Skeletal muscle satellite cell (primary cell): Measurements from ENCODE around the gene BCR.
"Not testable (repeated sequence)": the region's sequence is repeated elsewhere in the genome, so short reads cannot be mapped to it uniquely, and the experiment has no call there.

Source experiments
- H3K27me3 ChIP-seq: 2 replicates; pipeline ENCODE4 v1.7.0; 2013; ENCODE audit warnings: low read length; ENCODE audit not compliant: control insufficient read depth, insufficient read depth
- H3K36me3 ChIP-seq: 2 replicates; pipeline ENCODE4 v1.7.0; 2013; ENCODE audit warnings: mild to moderate bottlenecking, control low read depth, low read length; ENCODE audit not compliant: insufficient read depth
- H3K4me1 ChIP-seq: 2 replicates; pipeline ENCODE4 v1.7.0; 2013; ENCODE audit warnings: low read length; ENCODE audit not compliant: control insufficient read depth, insufficient read depth
- H3K4me2 ChIP-seq: 2 replicates; pipeline ENCODE4 v1.7.0; 2013; ENCODE audit warnings: mild to moderate bottlenecking, low read length
- H3K4me3 ChIP-seq: 2 replicates; pipeline ENCODE4 v1.7.0; 2013; ENCODE audit warnings: low read length
- H3K9ac ChIP-seq: 2 replicates; pipeline ENCODE4 v1.7.0; 2013; ENCODE audit warnings: mild to moderate bottlenecking, low read depth, low read length, moderate library complexity
- H3K9me3 ChIP-seq: replicated peaks from 2 replicates; pipeline ENCODE4 v1.7.0; 2013; ENCODE audit warnings: mild to moderate bottlenecking, control low read depth, low read length

BCR gene

DNA sequence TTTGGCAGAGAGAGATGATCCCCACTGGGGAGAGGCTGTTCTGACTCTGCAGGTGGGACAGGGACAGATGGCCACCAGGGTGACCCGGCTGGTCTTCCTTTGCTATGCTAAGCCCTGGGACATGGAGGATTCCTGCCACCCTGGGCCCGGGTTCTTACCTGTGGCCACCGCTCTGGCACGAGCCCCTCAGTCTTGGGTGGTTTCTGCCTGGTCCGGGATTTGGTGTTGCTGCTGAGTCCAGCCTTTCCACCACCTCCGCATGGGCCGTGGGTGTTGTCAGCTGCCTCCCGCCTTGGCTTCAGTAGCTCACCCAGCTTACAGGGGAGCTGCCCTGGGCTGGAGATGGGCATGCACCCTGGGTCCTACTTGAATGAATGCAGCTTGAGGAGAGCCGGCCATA is 138.0 kb downstream of the BCR start:
- not testable (repeated sequence) for H3K36me3 ChIP-seq, H3K9ac ChIP-seq, H3K4me1 ChIP-seq

DNA sequence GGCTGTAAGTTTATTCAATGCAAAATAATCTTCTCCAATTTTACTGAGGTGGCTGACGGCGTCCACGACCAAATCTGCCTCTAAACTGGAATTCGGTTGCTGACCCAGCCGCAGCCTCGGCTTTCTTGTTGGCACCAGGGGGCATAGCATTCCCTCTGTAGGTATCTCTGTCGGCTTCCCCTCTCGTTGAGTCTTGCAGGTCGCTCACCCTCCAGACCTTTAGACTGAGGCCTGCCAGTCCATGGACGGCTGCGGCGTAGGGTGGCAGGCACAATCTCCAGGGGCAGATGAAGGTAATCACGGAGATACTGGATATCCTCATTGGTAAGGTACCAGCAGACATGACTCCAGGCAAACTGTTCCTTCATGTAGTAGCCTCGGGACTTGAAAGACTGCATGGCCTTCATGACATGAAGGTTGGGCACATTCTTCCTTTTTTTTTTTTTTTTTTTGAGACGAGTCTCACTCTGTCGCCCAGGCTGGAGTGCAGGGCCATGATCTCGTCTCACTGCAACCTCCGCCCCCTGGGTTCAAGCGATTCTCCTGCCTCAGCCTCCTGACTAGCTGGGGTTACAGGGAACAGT is 142.3 kb downstream of the BCR start:
- not testable (repeated sequence) for H3K4me1 ChIP-seq, H3K4me2 ChIP-seq, H3K9me3 ChIP-seq, H3K4me3 ChIP-seq, H3K36me3 ChIP-seq, H3K27me3 ChIP-seq, H3K9ac ChIP-seq

More for the DNA sequence above, 138.0 kb downstream of the BCR start:
- H3K27me3 ChIP-seq, H3K4me2 ChIP-seq, H3K4me3 ChIP-seq, H3K9me3 ChIP-seq: not testable (repeated sequence)

DNA sequence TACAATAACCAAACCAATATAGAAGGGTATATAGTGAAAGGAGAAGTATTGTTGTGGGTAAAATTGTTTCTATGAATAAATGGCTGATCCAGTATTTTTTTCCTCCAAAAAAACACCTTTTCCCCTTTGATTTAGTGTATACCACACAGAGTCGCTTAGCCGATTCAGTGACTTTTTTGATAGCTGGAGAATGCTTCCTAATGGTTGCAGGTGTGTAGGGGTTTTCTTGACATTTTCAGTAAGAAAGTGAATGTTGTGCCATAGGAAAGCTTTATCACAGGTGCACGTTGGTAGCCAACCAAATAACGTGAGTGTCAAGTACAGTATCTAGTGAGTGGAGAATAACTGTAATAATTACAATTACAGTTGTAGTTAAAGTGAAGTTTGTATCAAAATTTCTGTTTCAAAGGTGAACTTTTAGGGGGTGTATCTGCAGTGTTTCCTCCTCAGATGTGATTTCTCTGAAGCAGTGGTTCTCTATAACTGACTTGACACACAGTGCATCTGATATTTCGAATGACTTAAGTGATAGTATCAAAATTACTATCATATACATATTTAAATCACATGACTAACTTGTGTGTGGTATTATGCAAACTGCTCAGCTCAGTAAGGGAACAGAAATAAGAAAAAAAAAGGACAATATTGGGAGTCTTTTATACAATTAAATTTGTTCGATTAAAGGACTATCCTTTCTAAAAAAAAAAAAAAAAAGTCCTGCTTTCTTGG is 143.8 kb downstream of the BCR start:
- H3K27me3 ChIP-seq, H3K9ac ChIP-seq: not testable (repeated sequence)

DNA sequence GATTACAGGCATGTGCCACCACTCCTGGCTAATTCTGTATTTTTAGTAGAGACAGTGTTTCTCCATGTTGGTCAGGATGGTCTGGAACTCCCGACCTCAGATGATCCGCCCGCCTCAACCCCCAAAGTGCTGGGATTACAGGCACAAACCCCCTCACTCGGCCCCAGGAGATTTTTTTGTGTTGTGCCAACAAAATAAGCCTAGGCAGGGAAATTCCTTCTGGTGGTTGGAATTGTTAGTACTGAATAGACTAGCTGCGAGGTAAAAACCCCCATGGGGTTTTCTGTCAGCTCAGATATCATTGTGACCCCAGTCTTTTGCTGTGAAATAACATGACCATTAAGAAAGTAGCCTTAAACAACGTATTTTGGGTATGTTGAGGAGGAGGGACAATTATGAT is 144.9 kb downstream of the BCR start:
- no peaks in the 10 kb centered on the region for H3K36me3 ChIP-seq
- no peak overlapping the region for H3K4me3 ChIP-seq
- no peak overlapping the region for H3K9ac ChIP-seq
- H3K4me2 ChIP-seq, result no peak overlapping the region
- no peaks in the 10 kb centered on the region for H3K27me3 ChIP-seq
- H3K9me3 ChIP-seq, result no peaks in the 10 kb centered on the region
- no peaks in the 10 kb centered on the region for H3K4me1 ChIP-seq

More for the DNA sequence above, 143.8 kb downstream of the BCR start:
- H3K36me3 ChIP-seq, H3K4me3 ChIP-seq, H3K4me2 ChIP-seq, H3K4me1 ChIP-seq, H3K9me3 ChIP-seq: not testable (repeated sequence)

DNA sequence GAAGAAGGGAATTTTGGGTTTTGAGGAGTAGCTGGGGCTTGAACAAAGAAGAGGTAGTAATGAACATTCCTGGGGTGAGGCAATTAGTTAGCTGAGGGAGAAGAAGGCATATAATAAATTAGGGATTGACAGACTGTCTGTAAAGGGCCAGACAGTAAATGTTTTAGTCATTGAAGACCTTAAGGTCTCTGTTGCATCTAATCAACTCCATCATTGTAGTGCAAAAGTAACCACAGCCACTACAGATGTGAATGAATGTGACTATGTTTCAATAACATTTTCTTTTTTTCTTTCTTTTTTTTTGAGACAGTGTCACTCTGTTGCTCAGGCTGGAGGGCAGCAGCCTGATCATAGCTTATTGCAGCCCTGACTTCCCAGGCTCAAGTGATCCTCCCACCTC is 153.5 kb downstream of the BCR start:
- not testable (repeated sequence) for H3K4me2 ChIP-seq, H3K4me3 ChIP-seq, H3K27me3 ChIP-seq, H3K9ac ChIP-seq, H3K9me3 ChIP-seq, H3K4me1 ChIP-seq, H3K36me3 ChIP-seq

DNA sequence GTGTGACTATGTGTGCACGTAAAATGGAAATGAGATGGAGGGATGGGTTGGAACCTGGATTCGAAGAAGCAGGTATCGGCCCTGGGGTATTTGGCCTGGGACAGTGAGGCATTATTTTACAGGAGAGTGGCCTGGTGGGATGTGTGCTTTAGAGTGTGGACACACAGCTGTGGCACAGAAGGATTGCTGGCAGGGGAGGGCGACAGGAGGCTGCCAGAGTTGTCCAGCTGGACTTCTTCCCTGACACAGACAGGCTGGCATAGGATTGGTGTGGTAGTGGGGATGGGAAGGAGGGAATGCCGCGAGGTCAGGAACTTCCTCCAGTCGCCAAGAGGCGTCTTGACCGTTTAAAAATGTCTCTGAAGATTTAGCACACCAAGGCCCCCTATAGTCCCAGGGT is 157.4 kb downstream of the BCR start:
- not testable (repeated sequence) for H3K4me3 ChIP-seq, H3K36me3 ChIP-seq, H3K4me1 ChIP-seq, H3K4me2 ChIP-seq, H3K9ac ChIP-seq, H3K9me3 ChIP-seq, H3K27me3 ChIP-seq

DNA sequence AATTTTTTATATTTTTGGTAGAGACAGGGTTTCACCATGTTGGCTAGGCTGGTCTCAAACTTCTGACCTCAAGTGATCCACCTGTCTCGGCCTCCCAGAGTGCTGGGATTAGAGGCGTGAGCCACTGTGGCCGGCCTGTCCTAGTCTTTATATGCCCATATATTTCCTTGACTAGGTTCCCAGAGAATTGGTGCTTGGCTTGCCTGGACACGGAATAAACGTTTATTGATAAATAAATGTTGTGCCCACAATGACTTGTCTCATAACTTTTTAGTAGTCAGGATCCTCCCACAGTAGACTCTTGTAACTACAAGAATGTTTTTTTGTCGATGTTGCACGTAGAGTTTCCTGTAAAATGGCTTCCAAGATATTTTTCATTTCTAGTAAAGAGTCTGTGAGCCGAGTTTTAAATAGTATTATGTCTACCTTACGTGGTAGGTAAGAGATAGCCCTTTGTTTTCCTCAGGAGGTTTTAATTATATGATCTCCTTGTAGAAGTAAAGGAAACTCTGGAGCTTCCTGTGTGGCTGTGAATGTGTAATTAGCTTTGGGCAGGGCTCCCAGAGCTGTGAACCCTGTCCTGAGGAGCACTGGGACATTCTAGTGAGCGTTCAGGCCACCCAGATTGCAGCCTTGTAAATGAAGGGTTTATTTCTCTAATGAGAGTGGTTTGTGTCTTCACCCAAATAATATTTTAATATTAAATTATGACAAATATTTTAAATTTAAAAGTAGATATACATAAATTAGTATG is 161.8 kb downstream of the BCR start:
- H3K27me3 ChIP-seq, H3K9ac ChIP-seq, H3K4me3 ChIP-seq, H3K4me1 ChIP-seq, H3K9me3 ChIP-seq, H3K36me3 ChIP-seq, H3K4me2 ChIP-seq: not testable (repeated sequence)

DNA sequence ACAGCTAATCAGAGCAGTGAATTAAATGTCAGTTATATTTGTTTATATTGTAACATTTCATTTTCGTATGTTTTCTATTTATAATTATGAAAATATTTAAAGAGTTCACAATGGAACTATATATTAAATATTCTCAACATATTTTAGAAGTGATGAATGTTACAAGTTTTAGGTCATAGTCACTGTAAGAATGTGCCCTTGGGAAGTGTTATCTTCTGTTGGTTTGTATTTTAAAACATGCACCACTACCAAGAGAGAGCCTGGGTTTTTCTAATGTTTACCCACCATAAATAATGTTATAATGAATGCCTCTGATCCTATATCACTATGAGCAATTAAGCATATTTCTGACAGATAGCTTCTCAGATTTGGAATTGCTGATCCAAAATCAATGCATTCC is 171.0 kb downstream of the BCR start:
- no peaks in the 10 kb centered on the region for H3K9me3 ChIP-seq
- H3K27me3 ChIP-seq, result peaks cover 52% of the 10 kb centered on the region
- no peaks in the 10 kb centered on the region for H3K4me1 ChIP-seq
- no peak overlapping the region for H3K4me3 ChIP-seq
- no peak overlapping the region for H3K4me2 ChIP-seq
- no peaks in the 10 kb centered on the region for H3K36me3 ChIP-seq
- no peak overlapping the region for H3K9ac ChIP-seq

DNA sequence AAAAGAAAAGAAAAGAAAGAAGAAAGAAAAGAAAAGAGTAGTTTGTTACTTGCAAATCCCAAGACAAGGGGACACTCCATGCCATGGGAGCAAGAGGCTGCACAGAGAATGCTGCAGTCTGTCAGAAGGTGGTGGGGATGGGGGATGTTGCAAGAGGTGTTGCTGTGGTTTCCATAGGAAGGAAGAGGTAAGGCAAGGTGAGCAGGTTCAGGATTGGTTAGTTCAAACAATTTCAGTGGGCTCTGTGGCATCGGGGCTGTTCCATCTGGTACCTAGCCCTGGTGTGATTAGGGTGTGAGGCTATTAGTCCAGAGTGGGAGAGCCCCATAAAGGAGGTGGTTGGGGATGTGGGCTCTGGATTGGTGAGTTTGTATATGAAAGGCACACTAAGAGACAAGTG is 172.7 kb downstream of the BCR start:
- Histone ChIP-seq H3K4me2 (no peak overlapping the region), H3K9ac (no peak overlapping the region), H3K4me1 (no peaks in the 10 kb centered on the region), H3K4me3 (no peak overlapping the region), H3K9me3 (no peaks in the 10 kb centered on the region), H3K36me3 (no peaks in the 10 kb centered on the region), H3K27me3 (peaks cover 66% of the 10 kb centered on the region)

DNA sequence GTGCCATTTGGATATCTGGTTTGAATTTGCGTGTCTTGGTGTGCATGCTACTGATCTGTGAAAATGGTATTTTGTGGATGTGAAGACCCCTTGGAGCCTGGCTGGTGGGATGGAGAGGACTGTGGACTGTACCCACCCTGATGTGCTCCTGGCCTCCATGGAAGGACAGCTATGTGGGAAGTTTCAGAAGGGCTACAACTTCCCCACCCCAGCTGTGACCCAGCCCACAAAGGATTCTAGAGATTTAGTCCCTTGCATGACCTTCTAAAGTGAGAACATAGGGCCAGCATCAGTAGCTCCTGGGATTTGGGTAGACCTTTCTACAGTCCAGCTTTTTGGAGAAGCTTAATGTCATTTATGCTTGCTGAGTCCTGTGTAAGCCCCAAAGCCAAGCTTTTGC is 173.4 kb downstream of the BCR start:
- H3K4me1 ChIP-seq, result no peaks in the 10 kb centered on the region
- no peak overlapping the region for H3K9ac ChIP-seq
- H3K36me3 ChIP-seq, result no peaks in the 10 kb centered on the region
- H3K27me3 ChIP-seq, result peaks cover 67% of the 10 kb centered on the region
- no peak overlapping the region for H3K4me3 ChIP-seq
- H3K4me2 ChIP-seq, result no peak overlapping the region
- H3K9me3 ChIP-seq, result no peaks in the 10 kb centered on the region

DNA sequence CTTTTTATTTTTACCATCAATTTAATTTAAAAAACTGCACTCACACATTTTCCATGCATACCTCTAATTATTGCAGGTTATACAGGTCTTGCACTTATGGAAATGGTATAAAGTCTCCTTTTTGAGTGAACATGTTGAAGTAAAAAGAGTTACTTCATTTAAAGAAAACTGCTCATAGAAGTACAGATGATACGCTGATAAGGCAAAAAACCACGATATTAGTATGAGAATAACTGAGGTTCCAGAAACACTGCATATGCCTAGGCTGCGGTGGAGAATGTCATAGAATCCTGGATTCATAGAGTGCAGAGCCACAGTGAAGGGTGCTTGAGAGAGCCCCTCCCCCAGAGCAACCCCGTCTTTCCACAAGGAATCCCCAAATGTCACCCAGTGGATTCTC is 175.8 kb downstream of the BCR start:
- H3K4me2 ChIP-seq, result no peak overlapping the region
- H3K27me3 ChIP-seq, result peaks cover 76% of the 10 kb centered on the region
- no peak overlapping the region for H3K9ac ChIP-seq
- H3K4me3 ChIP-seq, result no peak overlapping the region
- H3K9me3 ChIP-seq, result no peaks in the 10 kb centered on the region
- H3K36me3 ChIP-seq, result no peaks in the 10 kb centered on the region
- H3K4me1 ChIP-seq, result no peaks in the 10 kb centered on the region

DNA sequence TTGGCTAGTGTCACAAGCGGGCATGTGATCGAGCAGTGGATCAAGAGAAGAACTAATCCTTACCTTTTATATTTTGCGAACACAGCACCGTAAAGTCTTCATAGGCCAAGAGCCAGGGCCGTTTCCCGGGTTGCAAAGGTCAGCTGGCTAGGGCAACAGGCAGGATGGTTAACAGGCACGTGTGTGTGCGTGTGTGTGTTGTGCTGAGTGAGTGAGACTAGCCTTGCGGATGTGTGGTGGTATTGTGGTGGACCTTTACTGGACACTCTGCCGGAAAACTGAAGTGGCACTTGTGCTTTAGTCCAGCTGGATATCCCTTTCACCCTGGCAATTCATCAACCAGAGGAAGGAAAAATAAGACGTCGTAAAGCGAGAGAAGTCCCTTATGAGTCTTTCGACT is 176.7 kb downstream of the BCR start:
- no peaks in the 10 kb centered on the region for H3K36me3 ChIP-seq
- no peak overlapping the region for H3K4me3 ChIP-seq
- no peak overlapping the region for H3K9ac ChIP-seq
- no peaks in the 10 kb centered on the region for H3K4me1 ChIP-seq
- H3K27me3 ChIP-seq, result peaks cover 72% of the 10 kb centered on the region
- H3K9me3 ChIP-seq, result no peaks in the 10 kb centered on the region
- H3K4me2 ChIP-seq, result no peak overlapping the region
